Calu3 (cell line): ENCODE data around the gene WWOX. TPM values are rescaled to one million over a fixed set of nuclear protein-coding genes. Genes with fewer than 3 reads are reported as not detected.

ENCODE experiments used
- BruUV-seq: library from RNA; stranded (reverse); fragments of 400-500 nt; replicated peaks from 2 replicates; lab custom pipeline; 2021; lab: Mats Ljungman, UMichigan
- CTCF ChIA-PET: fragments of 300-600 bp; sonication (Branson Sonifier 250); formaldehyde crosslinking; loops from one replicate; lab custom pipeline; 2022; ENCODE audit warnings: antibody characterized with exemption; lab: Charles Lee
- DNase-seq: peaks from one replicate; pipeline ENCODE4 v3.0.0; 2022
- H3K27ac Mint-ChIP-seq: one replicate; pipeline ENCODE4 v1.8.0; 2022; ENCODE audit warnings: mixed read lengths; ENCODE audit not compliant: unreplicated experiment
- H3K27me3 Mint-ChIP-seq: one replicate; pipeline ENCODE4 v1.8.0; 2022; ENCODE audit warnings: mixed read lengths; ENCODE audit not compliant: unreplicated experiment
- H3K36me3 Mint-ChIP-seq: one replicate; pipeline ENCODE4 v1.8.0; 2022; ENCODE audit warnings: mild to moderate bottlenecking, moderate library complexity, mixed read lengths; ENCODE audit not compliant: insufficient read depth, unreplicated experiment
- H3K4me1 Mint-ChIP-seq: one replicate; pipeline ENCODE4 v1.8.0; 2022; ENCODE audit warnings: mild to moderate bottlenecking, low read depth, mixed read lengths; ENCODE audit not compliant: unreplicated experiment
- H3K4me3 Mint-ChIP-seq: one replicate; pipeline ENCODE4 v1.8.0; 2022; ENCODE audit warnings: mild to moderate bottlenecking, low read depth, moderate library complexity, mixed read lengths; ENCODE audit not compliant: unreplicated experiment
- H3K9me3 Mint-ChIP-seq: one replicate; pipeline ENCODE4 v1.8.0; 2022; ENCODE audit warnings: low read depth, mixed read lengths; ENCODE audit not compliant: unreplicated experiment
- CTCF ChIP-seq: fragments of 200-600 bp; IDR thresholded peaks from one replicate; pipeline ENCODE4 v1.8.0; 2022; ENCODE audit warnings: antibody characterized with exemption; ENCODE audit not compliant: unreplicated experiment
- intact Hi-C: fragments of 100-400 bp; cut with micrococcal nuclease; formaldehyde crosslinking; loops from one replicate; pipeline ENCODE4 v1.10.0; 2022; ENCODE audit not compliant: unreplicated experiment
- total RNA-seq: library from RNA; stranded (reverse); gene quantifications from 2 replicates; pipeline ENCODE4 v1.2.3, GENCODE V29; 2022

WWOX gene
- total RNA-seq, 1 experiment from 2014 or later: 33.5 TPM

- CTCF ChIA-PET: no interaction called here
- H3K9me3 Mint-ChIP-seq: no peaks in the 10 kb centered on the region
- no peak overlapping the region for H3K27ac Mint-ChIP-seq
- intact Hi-C loops: no loop called here
- H3K4me1 Mint-ChIP-seq: no peaks in the 10 kb centered on the region
- BruUV-seq: no TSS peak
- H3K4me3 Mint-ChIP-seq: no peak overlapping the region
- no peak for TF ChIP-seq CTCF
- DNase-seq: no peak
- no peaks in the 10 kb centered on the region for H3K36me3 Mint-ChIP-seq
- H3K27me3 Mint-ChIP-seq: no peaks in the 10 kb centered on the region
Measured at GRCh38 chr16:79204486-79204885, 1105.0 kb downstream of the WWOX start.

- TF ChIP-seq CTCF: no peak
- intact Hi-C loops: no loop called here
- H3K4me3 Mint-ChIP-seq: no peak overlapping the region
- no peaks in the 10 kb centered on the region for H3K27me3 Mint-ChIP-seq
- H3K9me3 Mint-ChIP-seq: no peaks in the 10 kb centered on the region
- no peaks in the 10 kb centered on the region for H3K36me3 Mint-ChIP-seq
- H3K27ac Mint-ChIP-seq: no peak overlapping the region
- DNase-seq: no peak
- no peaks in the 10 kb centered on the region for H3K4me1 Mint-ChIP-seq
- no TSS peak for BruUV-seq
- CTCF ChIA-PET: no interaction called here
Measured at GRCh38 chr16:79206889-79207288, 1107.4 kb downstream of the WWOX start.

GRCh38 chr16:79209308-79209707 lies 1109.9 kb downstream of the WWOX start:
- Mint-ChIP-seq H3K9me3 (peaks cover 4% of the 10 kb centered on the region), H3K27ac (no peak overlapping the region), H3K4me1 (no peaks in the 10 kb centered on the region), H3K36me3 (no peaks in the 10 kb centered on the region), H3K4me3 (no peak overlapping the region), H3K27me3 (no peaks in the 10 kb centered on the region)
- CTCF ChIA-PET: interaction anchor here (0.6 kb wide), 1 partner anchor 54 kb away, joined by 3 read pairs; no protein-coding TSS in a partner anchor
- no TSS peak for BruUV-seq
- intact Hi-C loops: no loop called here
- TF ChIP-seq CTCF: no peak
- no peak for DNase-seq

GRCh38 chr16:79210607-79211006 lies 1111.2 kb downstream of the WWOX start:
- no peak for DNase-seq
- no peaks in the 10 kb centered on the region for H3K27me3 Mint-ChIP-seq
- no peak overlapping the region for H3K27ac Mint-ChIP-seq
- intact Hi-C loops: no loop called here
- CTCF ChIA-PET: no interaction called here
- no peaks in the 10 kb centered on the region for H3K4me1 Mint-ChIP-seq
- BruUV-seq: no TSS peak
- peaks cover 4% of the 10 kb centered on the region for H3K9me3 Mint-ChIP-seq
- TF ChIP-seq CTCF: no peak
- H3K36me3 Mint-ChIP-seq: no peaks in the 10 kb centered on the region
- no peak overlapping the region for H3K4me3 Mint-ChIP-seq

GRCh38 chr16:79211586-79211985 lies 1112.1 kb downstream of the WWOX start:
- H3K36me3 Mint-ChIP-seq: no peaks in the 10 kb centered on the region
- no peak for TF ChIP-seq CTCF
- intact Hi-C loops: no loop called here
- H3K4me1 Mint-ChIP-seq: no peaks in the 10 kb centered on the region
- CTCF ChIA-PET: no interaction called here
- no peak overlapping the region for H3K27ac Mint-ChIP-seq
- H3K4me3 Mint-ChIP-seq: no peak overlapping the region
- peaks cover 8% of the 10 kb centered on the region for H3K9me3 Mint-ChIP-seq
- H3K27me3 Mint-ChIP-seq: no peaks in the 10 kb centered on the region
- no peak for DNase-seq
- BruUV-seq: no TSS peak
